ENCODE data around the gene ACOD1. TPM values are rescaled to one million over a fixed set of nuclear protein-coding genes. Genes with fewer than 3 reads are reported as not detected.

ACOD1 gene
- total and polyA plus RNA-seq, 10 of the 15 experiments (the other 5 are each of a cell fraction or from before 2014, with no cell fraction given), result not detected

DNA sequence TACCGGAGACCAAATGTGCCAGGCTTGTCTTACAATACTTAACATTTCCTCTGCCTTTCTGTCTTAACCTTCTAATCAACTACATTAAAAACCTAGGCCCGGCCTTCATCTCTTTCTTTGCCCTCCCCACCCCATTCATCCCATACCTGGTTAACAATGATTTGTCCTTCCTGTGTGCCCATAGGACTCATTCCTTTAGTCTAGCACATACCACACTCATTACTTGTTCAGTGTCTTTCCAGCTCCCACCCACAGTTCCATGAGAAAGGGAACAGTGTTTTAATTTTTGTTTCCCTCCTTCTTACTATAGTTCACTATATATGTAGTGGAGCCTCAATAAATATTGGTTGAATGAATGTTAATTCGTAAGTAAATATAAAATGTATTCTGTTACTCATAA lies 46.0 kb downstream of the ACOD1 start (continued):
- TF ChIP-seq, protein P1, sequence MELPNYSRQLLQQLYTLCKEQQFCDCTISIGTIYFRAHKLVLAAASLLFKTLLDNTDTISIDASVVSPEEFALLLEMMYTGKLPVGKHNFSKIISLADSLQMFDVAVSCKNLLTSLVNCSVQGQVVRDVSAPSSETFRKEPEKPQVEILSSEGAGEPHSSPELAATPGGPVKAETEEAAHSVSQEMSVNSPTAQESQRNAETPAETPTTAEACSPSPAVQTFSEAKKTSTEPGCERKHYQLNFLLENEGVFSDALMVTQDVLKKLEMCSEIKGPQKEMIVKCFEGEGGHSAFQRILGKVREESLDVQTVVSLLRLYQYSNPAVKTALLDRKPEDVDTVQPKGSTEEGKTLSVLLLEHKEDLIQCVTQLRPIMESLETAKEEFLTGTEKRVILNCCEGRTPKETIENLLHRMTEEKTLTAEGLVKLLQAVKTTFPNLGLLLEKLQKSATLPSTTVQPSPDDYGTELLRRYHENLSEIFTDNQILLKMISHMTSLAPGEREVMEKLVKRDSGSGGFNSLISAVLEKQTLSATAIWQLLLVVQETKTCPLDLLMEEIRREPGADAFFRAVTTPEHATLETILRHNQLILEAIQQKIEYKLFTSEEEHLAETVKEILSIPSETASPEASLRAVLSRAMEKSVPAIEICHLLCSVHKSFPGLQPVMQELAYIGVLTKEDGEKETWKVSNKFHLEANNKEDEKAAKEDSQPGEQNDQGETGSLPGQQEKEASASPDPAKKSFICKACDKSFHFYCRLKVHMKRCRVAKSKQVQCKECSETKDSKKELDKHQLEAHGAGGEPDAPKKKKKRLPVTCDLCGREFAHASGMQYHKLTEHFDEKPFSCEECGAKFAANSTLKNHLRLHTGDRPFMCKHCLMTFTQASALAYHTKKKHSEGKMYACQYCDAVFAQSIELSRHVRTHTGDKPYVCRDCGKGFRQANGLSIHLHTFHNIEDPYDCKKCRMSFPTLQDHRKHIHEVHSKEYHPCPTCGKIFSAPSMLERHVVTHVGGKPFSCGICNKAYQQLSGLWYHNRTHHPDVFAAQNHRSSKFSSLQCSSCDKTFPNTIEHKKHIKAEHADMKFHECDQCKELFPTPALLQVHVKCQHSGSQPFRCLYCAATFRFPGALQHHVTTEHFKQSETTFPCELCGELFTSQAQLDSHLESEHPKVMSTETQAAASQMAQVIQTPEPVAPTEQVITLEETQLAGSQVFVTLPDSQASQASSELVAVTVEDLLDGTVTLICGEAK (IDR thresholded peaks at IDR 0.05; ENCODE audit: borderline replicate concordance), result no peak
- no peak for TF ChIP-seq SMC3 (IDR thresholded peaks at IDR 0.05; ENCODE audit: borderline replicate concordance, low read length)
- TF ChIP-seq CHD4 (IDR thresholded peaks at IDR 0.05), result no peak
- no peak for TF ChIP-seq BCL3 (IDR thresholded peaks at IDR 0.05; ENCODE audit: borderline replicate concordance, insufficient read depth, low read depth, low read length, poor library complexity, severe bottlenecking)
- TF ChIP-seq, protein P2, sequence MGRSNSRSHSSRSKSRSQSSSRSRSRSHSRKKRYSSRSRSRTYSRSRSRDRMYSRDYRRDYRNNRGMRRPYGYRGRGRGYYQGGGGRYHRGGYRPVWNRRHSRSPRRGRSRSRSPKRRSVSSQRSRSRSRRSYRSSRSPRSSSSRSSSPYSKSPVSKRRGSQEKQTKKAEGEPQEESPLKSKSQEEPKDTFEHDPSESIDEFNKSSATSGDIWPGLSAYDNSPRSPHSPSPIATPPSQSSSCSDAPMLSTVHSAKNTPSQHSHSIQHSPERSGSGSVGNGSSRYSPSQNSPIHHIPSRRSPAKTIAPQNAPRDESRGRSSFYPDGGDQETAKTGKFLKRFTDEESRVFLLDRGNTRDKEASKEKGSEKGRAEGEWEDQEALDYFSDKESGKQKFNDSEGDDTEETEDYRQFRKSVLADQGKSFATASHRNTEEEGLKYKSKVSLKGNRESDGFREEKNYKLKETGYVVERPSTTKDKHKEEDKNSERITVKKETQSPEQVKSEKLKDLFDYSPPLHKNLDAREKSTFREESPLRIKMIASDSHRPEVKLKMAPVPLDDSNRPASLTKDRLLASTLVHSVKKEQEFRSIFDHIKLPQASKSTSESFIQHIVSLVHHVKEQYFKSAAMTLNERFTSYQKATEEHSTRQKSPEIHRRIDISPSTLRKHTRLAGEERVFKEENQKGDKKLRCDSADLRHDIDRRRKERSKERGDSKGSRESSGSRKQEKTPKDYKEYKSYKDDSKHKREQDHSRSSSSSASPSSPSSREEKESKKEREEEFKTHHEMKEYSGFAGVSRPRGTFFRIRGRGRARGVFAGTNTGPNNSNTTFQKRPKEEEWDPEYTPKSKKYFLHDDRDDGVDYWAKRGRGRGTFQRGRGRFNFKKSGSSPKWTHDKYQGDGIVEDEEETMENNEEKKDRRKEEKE (IDR thresholded peaks at IDR 0.05), result no peak
- no peak for TF ChIP-seq SIN3A (IDR thresholded peaks at IDR 0.05; ENCODE audit: low read depth, low read length)

All from GM12878 (cell line).